ENCODE data around the gene SRRD.

- TF ChIP-seq CTCF (conservative IDR thresholded peaks at IDR 0.05) (no peak), EZH2 (IDR thresholded peaks at IDR 0.05; ENCODE audit: low read depth) (no peak)
Observed at GRCh38 chr22:26439559-26439958, 44.1 kb upstream of the SRRD start.
